Loucy (cell line): ENCODE measurements around the gene CFAP157.
A peak's percentile ranks its signal among the peaks of the same experiment; 100 is the strongest.

Experiments
- H2AFZ ChIP-seq: fragments of 200-600 bp; sonication (generic); 2 replicates; pipeline ENCODE4 v1.6.0; 2016; ENCODE audit warnings: antibody characterized with exemption, mild to moderate bottlenecking, low read length, moderate library complexity
- H3F3A ChIP-seq: fragments of 200-600 bp; 2 replicates; pipeline ENCODE4 v1.6.0; 2016; ENCODE audit warnings: antibody characterized with exemption, low read depth, mild to moderate bottlenecking
- H3K27me3 ChIP-seq: fragments of 200-600 bp; sonication (generic); 2 replicates; pipeline ENCODE4 v1.6.1; 2014; ENCODE audit warnings: low read length, mild to moderate bottlenecking; ENCODE audit not compliant: insufficient read depth, poor library complexity, severe bottlenecking
- H3K36me3 ChIP-seq: fragments of 200-600 bp; sonication (generic); 2 replicates; pipeline ENCODE4 v1.6.1; 2016; ENCODE audit warnings: low read length; ENCODE audit not compliant: insufficient read depth
- H3K4me1 ChIP-seq: fragments of 200-600 bp; sonication (generic); 2 replicates; pipeline ENCODE4 v1.5.1; 2014; ENCODE audit warnings: low read length, mild to moderate bottlenecking; ENCODE audit not compliant: insufficient read depth, poor library complexity, severe bottlenecking
- H3K4me2 ChIP-seq: fragments of 200-600 bp; sonication (generic); 2 replicates; pipeline ENCODE4 v1.6.0; 2014; ENCODE audit warnings: antibody characterized with exemption, low read length, low read depth, mild to moderate bottlenecking; ENCODE audit not compliant: poor library complexity, severe bottlenecking
- H3K4me3 ChIP-seq: fragments of 200-600 bp; sonication (generic); 2 replicates; pipeline ENCODE4 v1.5.1; 2014; ENCODE audit warnings: low read length, mild to moderate bottlenecking, mixed read lengths; ENCODE audit not compliant: poor library complexity, severe bottlenecking
- H3K79me2 ChIP-seq: fragments of 200-600 bp; sonication (generic); 2 replicates; pipeline ENCODE4 v1.6.1; 2014; ENCODE audit warnings: low read length; ENCODE audit not compliant: insufficient read depth
- H3K9ac ChIP-seq: fragments of 200-600 bp; sonication (generic); 2 replicates; pipeline ENCODE4 v1.6.0; 2014; ENCODE audit warnings: mild to moderate bottlenecking, low read depth, low read length, moderate library complexity; ENCODE audit not compliant: poor library complexity, severe bottlenecking
- H3K9me2 ChIP-seq: fragments of 200-600 bp; sonication (generic); replicated peaks from 2 replicates; pipeline ENCODE4 v1.6.1; 2016; ENCODE audit warnings: low read depth, low read length, mixed read lengths
- H3K9me3 ChIP-seq: fragments of 200-600 bp; sonication (generic); 2 replicates; pipeline ENCODE4 v1.6.1; 2014; ENCODE audit warnings: mild to moderate bottlenecking, antibody characterized with exemption, low read length, low read depth; ENCODE audit not compliant: insufficient read depth
- H4K20me1 ChIP-seq: fragments of 200-600 bp; sonication (generic); 2 replicates; pipeline ENCODE4 v1.6.0; 2014; ENCODE audit warnings: antibody characterized with exemption, low read length, mild to moderate bottlenecking; ENCODE audit not compliant: insufficient read depth, poor library complexity, severe bottlenecking
- EZH2phosphoT487 ChIP-seq: fragments of 200-600 bp; IDR thresholded peaks from 2 replicates; pipeline ENCODE4 v1.6.1; 2018; ENCODE audit warnings: antibody characterized with exemption, mild to moderate bottlenecking, moderate library complexity, borderline replicate concordance
- TF ChIP-seq, protein P1 (sequence below): fragments of 200-600 bp; sonication (generic); conservative IDR thresholded peaks from 2 replicates; pipeline ENCODE4 v1.5.1; 2014; ENCODE audit warnings: mild to moderate bottlenecking, antibody characterized with exemption, low read length

Gene CFAP157

DNA sequence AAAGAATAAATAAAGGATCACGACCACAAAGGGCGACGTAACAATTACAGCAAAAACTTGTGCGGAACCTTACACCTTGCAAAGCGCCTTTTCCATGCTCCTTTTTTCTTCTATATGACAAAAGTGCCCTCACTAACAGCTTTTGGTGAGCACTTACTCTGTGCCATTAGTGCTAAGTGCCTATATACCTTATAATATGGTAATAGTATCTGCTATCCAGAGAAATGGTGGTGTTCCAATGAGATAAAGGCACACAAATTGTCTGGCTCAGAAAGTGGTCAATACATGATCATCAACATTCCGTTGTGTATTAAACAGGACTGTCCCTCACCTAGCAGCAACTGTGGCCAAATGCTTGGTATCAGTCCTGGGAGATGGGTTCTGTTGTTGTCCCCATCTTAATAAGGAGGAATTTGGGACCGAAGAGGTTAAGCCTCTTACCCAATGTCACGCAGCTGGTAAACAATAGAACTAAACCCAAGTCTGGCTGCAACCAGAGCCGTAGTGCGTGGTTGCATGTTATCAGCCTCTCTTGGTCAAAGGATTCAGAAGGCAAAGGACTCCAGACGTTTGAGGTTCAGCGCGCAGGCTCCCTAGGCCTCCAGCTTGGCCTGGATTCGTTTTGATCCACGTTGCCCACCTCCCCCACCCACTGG lies 28.9 kb downstream of the CFAP157 start:
- Histone ChIP-seq H3K4me3 (peak overlapping the region; percentile 3), H3K4me1 (peaks cover 14% of the 10 kb centered on the region), H3K9me2 (no peaks in the 10 kb centered on the region), H3F3A (no peaks in the 10 kb centered on the region), H3K27me3 (no peaks in the 10 kb centered on the region), H3K9ac (no peak overlapping the region), H3K9me3 (no peaks in the 10 kb centered on the region), H3K79me2 (peaks cover 9% of the 10 kb centered on the region), H2AFZ (no peak overlapping the region), H3K36me3 (peaks cover 25% of the 10 kb centered on the region; the same call in 1 of the 2 replicates), H3K4me2 (peak overlapping the region; percentile 21), H4K20me1 (peaks cover 5% of the 10 kb centered on the region)
- TF ChIP-seq, protein P1, sequence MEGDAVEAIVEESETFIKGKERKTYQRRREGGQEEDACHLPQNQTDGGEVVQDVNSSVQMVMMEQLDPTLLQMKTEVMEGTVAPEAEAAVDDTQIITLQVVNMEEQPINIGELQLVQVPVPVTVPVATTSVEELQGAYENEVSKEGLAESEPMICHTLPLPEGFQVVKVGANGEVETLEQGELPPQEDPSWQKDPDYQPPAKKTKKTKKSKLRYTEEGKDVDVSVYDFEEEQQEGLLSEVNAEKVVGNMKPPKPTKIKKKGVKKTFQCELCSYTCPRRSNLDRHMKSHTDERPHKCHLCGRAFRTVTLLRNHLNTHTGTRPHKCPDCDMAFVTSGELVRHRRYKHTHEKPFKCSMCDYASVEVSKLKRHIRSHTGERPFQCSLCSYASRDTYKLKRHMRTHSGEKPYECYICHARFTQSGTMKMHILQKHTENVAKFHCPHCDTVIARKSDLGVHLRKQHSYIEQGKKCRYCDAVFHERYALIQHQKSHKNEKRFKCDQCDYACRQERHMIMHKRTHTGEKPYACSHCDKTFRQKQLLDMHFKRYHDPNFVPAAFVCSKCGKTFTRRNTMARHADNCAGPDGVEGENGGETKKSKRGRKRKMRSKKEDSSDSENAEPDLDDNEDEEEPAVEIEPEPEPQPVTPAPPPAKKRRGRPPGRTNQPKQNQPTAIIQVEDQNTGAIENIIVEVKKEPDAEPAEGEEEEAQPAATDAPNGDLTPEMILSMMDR, result no peak
- TF ChIP-seq EZH2phosphoT487, result no peak

- H3K4me3 ChIP-seq, result no peak overlapping the region
These were observed 31.9 kb downstream of the CFAP157 start for GRCh38 chr9:127738666-127739065.

GRCh38 chr9:127739614-127740330 lies 33.0 kb downstream of the CFAP157 start:
- Histone ChIP-seq H3K4me1 (peaks cover 4% of the 10 kb centered on the region), H3K79me2 (no peaks in the 10 kb centered on the region), H3K9me3 (no peaks in the 10 kb centered on the region), H4K20me1 (no peaks in the 10 kb centered on the region), H3K27me3 (no peaks in the 10 kb centered on the region), H3K4me2 (no peak overlapping the region), H2AFZ (no peak overlapping the region), H3K9ac (no peak overlapping the region), H3K36me3 (peaks cover 61% of the 10 kb centered on the region; the same call in 1 of the 2 replicates), H3K9me2 (no peaks in the 10 kb centered on the region), H3K4me3 (no peak overlapping the region), H3F3A (no peaks in the 10 kb centered on the region)
- no peak for TF ChIP-seq EZH2phosphoT487
- TF ChIP-seq, protein P1, result no peak

More at GRCh38 chr9:127738666-127739065, 31.9 kb downstream of the CFAP157 start:
- Histone ChIP-seq H3F3A (no peaks in the 10 kb centered on the region), H3K79me2 (peaks cover 8% of the 10 kb centered on the region), H2AFZ (no peak overlapping the region), H3K36me3 (peaks cover 51% of the 10 kb centered on the region; the same call in 1 of the 2 replicates), H3K4me1 (peaks cover 12% of the 10 kb centered on the region), H3K9me2 (no peaks in the 10 kb centered on the region), H3K9ac (no peak overlapping the region), H3K4me2 (no peak overlapping the region), H3K27me3 (no peaks in the 10 kb centered on the region), H3K9me3 (no peaks in the 10 kb centered on the region), H4K20me1 (peaks cover 5% of the 10 kb centered on the region)
- no peak for TF ChIP-seq EZH2phosphoT487
- TF ChIP-seq, protein P1, result no peak
